ENCODE results near the gene IRX2.

- TF ChIP-seq CTCF (conservative IDR thresholded peaks at IDR 0.05; ENCODE audit: low read depth, low read length): no peak
- no peak for TF ChIP-seq EZH2 (IDR thresholded peaks at IDR 0.05; ENCODE audit: borderline replicate concordance, low read depth, low read length, poor library complexity, severe bottlenecking)
Observed at GRCh38 chr5:2738700-2739359, 12.6 kb downstream of the IRX2 start.

All from A673 (cell line).